Keratinocyte (primary cell): Measurements from ENCODE around the gene METTL24. TPM values are rescaled to one million over a fixed set of nuclear protein-coding genes. Genes with fewer than 3 reads are reported as not detected.

ENCODE experiments used
- DNase-seq: peaks from one replicate; pipeline ENCODE4 v3.0.0-alpha.2; 2011; ENCODE audit warnings: low read depth, missing footprints, low spot score
- FAIRE-seq: peaks from 2 replicates; lab custom pipeline; 2011; peaks lifted over from hg19 to GRCh38; lab: Jason Lieb, UNC
- H2AFZ ChIP-seq: 2 replicates; pipeline ENCODE4 v1.6.0; 2012; ENCODE audit warnings: low read length, control low read depth, inconsistent platforms; ENCODE audit not compliant: control insufficient read depth
- H3K27ac ChIP-seq: 2 replicates; pipeline ENCODE4 v1.5.1; 2011; ENCODE audit warnings: low read length; ENCODE audit not compliant: control insufficient read depth, insufficient read depth
- H3K27me3 ChIP-seq: 3 replicates; pipeline ENCODE4 v1.6.0; 2011; ENCODE audit warnings: low read length; ENCODE audit not compliant: control insufficient read depth, insufficient read depth; ENCODE audit errors: extremely low read depth
- H3K36me3 ChIP-seq, 2 experiments: 2 replicates in 1 of 2; 3 replicates in 1 of 2; pipeline ENCODE4 v1.5.1; 2011; ENCODE audit warnings: low read length in 2 of 2, mild to moderate bottlenecking in 1 of 2; ENCODE audit not compliant: control insufficient read depth in 2 of 2, insufficient read depth in 2 of 2; ENCODE audit errors: extremely low read depth in 1 of 2
- H3K4me1 ChIP-seq: 3 replicates; pipeline ENCODE4 v1.5.1; 2011; ENCODE audit warnings: low read length; ENCODE audit not compliant: control insufficient read depth, insufficient read depth; ENCODE audit errors: extremely low read depth
- H3K4me2 ChIP-seq: 3 replicates; pipeline ENCODE4 v1.6.0; 2011; ENCODE audit warnings: low read depth, low read length; ENCODE audit not compliant: control insufficient read depth, insufficient read depth; ENCODE audit errors: extremely low read depth
- H3K4me3 ChIP-seq, 3 experiments: fragments of 200-600 bp in 1 of 3; sonication (generic) in 1 of 3; 2 replicates in 2 of 3; 3 replicates in 1 of 3; pipeline ENCODE4 v1.5.1; 2011 to 2016; ENCODE audit warnings: low read length in 3 of 3, mild to moderate bottlenecking in 3 of 3, control low read depth in 2 of 3, inconsistent platforms in 1 of 3, low read depth in 1 of 3, mixed read lengths in 1 of 3, mixed run types in 1 of 3, moderate library complexity in 1 of 3; ENCODE audit not compliant: control insufficient read depth in 2 of 3, insufficient read depth in 2 of 3; ENCODE audit errors: extremely low read depth in 1 of 3
- H3K79me2 ChIP-seq: 2 replicates; pipeline ENCODE4 v1.6.0; 2012; ENCODE audit warnings: low read length; ENCODE audit not compliant: control insufficient read depth, insufficient read depth
- H3K9ac ChIP-seq: 3 replicates; pipeline ENCODE4 v1.6.0; 2011; ENCODE audit warnings: low read length; ENCODE audit not compliant: control insufficient read depth, insufficient read depth; ENCODE audit errors: extremely low read depth
- H3K9me1 ChIP-seq: 3 replicates; pipeline ENCODE4 v1.6.0; 2011; ENCODE audit warnings: low read length; ENCODE audit not compliant: control insufficient read depth, insufficient read depth; ENCODE audit errors: extremely low read depth
- H3K9me3 ChIP-seq: 2 replicates; pipeline ENCODE4 v1.5.1; 2012; ENCODE audit warnings: low read depth, low read length; ENCODE audit not compliant: control insufficient read depth
- H4K20me1 ChIP-seq: 3 replicates; pipeline ENCODE4 v1.6.0; 2011; ENCODE audit warnings: low read length; ENCODE audit not compliant: control insufficient read depth, insufficient read depth; ENCODE audit errors: extremely low read depth
- CTCF ChIP-seq, 3 experiments: IDR thresholded peaks in 1 of 3; conservative IDR thresholded peaks in 1 of 3; optimal IDR thresholded peaks in 1 of 3; 2 replicates in 2 of 3; 3 replicates in 1 of 3; pipeline versions ENCODE3 to v1.5.1; 2011; ENCODE audit warnings: low read length in 3 of 3, mild to moderate bottlenecking in 3 of 3, moderate library complexity in 2 of 3, control low read depth in 1 of 3, inconsistent platforms in 1 of 3; ENCODE audit not compliant: insufficient read depth in 2 of 3; ENCODE audit errors: extremely low read depth in 1 of 3
- EZH2 ChIP-seq: IDR thresholded peaks from one replicate; pipeline ENCODE4 v1.6.1; 2012; ENCODE audit warnings: inconsistent platforms, mild to moderate bottlenecking, low read length, moderate library complexity
- dilution Hi-C: fragments of 300-500 bp; cut with MboI; formaldehyde crosslinking; loops from one replicate; pipeline ENCODE4 v1.7.0; 2020; ENCODE audit warnings: low sequenced_read_pairs; ENCODE audit not compliant: extremely low pct_ligation_motif_present
- polyA plus RNA-seq, 5 experiments: library from polyadenylated mRNA; depleted of rRNA in 3 of 5; stranded (reverse) in 3 of 5; stranded (forward) in 1 of 5; unstranded in 1 of 5; fragments of >200 nt; gene quantifications; 1 replicate in 1 of 5; 2 replicates in 3 of 5; 3 replicates in 1 of 5; pipeline versions ENCODE4 v1.2.1 to v1.2.3, GENCODE V29; 2011 to 2012; ENCODE audit warnings: missing spikeins in 2 of 5, low read depth in 1 of 5, low replicate concordance in 1 of 5

Gene METTL24
- polyA plus RNA-seq, 1 donor (not counting 4 experiments of a cell fraction or from before 2014, with no cell fraction given) = not detected

- no peaks in the 10 kb centered on the region for H3K36me3 ChIP-seq
- dilution Hi-C loops = no loop called here
- H3K9me3 ChIP-seq = no peaks in the 10 kb centered on the region
- H3K4me2 ChIP-seq = no peak overlapping the region
- no peak for TF ChIP-seq EZH2
- no peak for TF ChIP-seq CTCF (optimal IDR thresholded peaks at IDR 0.05 in 1 of 3, IDR thresholded peaks at IDR 0.05 in 1 of 3, conservative IDR thresholded peaks at IDR 0.05 in 1 of 3; ENCODE audit: extremely low read depth in 1 of 3, insufficient read depth in 2 of 3, low read length in 3 of 3)
- H3K9ac ChIP-seq = no peak overlapping the region
- no peaks in the 10 kb centered on the region for H3K4me1 ChIP-seq
- no peaks in the 10 kb centered on the region for H4K20me1 ChIP-seq
- no peak overlapping the region for H3K27ac ChIP-seq
- H2AFZ ChIP-seq = no peak overlapping the region
- FAIRE-seq (no peak), DNase-seq (no peak)
- H3K27me3 ChIP-seq = peaks cover 44% of the 10 kb centered on the region
- H3K79me2 ChIP-seq = no peaks in the 10 kb centered on the region
- no peaks in the 10 kb centered on the region for H3K9me1 ChIP-seq
- no peak overlapping the region for H3K4me3 ChIP-seq
Measured at GRCh38 chr6:110355727-110356126, 2.4 kb downstream of the METTL24 start.

- FAIRE-seq = no peak
- H3K27me3 ChIP-seq = peaks cover 43% of the 10 kb centered on the region
- dilution Hi-C loops = no loop called here
- no peak overlapping the region for H2AFZ ChIP-seq
- H3K9me3 ChIP-seq = no peaks in the 10 kb centered on the region
- no peaks in the 10 kb centered on the region for H4K20me1 ChIP-seq
- no peaks in the 10 kb centered on the region for H3K9me1 ChIP-seq
- no peak overlapping the region for H3K4me2 ChIP-seq
- no peak overlapping the region for H3K27ac ChIP-seq
- no peaks in the 10 kb centered on the region for H3K79me2 ChIP-seq
- no peaks in the 10 kb centered on the region for H3K4me1 ChIP-seq
- H3K36me3 ChIP-seq = no peaks in the 10 kb centered on the region
- H3K4me3 ChIP-seq = no peak overlapping the region
- TF ChIP-seq CTCF (optimal IDR thresholded peaks at IDR 0.05 in 1 of 3, IDR thresholded peaks at IDR 0.05 in 1 of 3, conservative IDR thresholded peaks at IDR 0.05 in 1 of 3; ENCODE audit: extremely low read depth in 1 of 3, insufficient read depth in 2 of 3, low read length in 3 of 3) = no peak
- no peak for TF ChIP-seq EZH2
- DNase-seq = no peak
- H3K9ac ChIP-seq = no peak overlapping the region
Measured at GRCh38 chr6:110355022-110355421, 3.1 kb downstream of the METTL24 start.
